ENCODE measurements around the gene ZDHHC7. TPM values are rescaled to one million over a fixed set of nuclear protein-coding genes. Genes with fewer than 3 reads are reported as not detected.

The ZDHHC7 gene
- total and polyA plus RNA-seq, 9 of the 15 experiments (the other 6 are each of a cell fraction or from before 2014, with no cell fraction given): 1.7 to 49.7 (median 37.4) TPM

DNA sequence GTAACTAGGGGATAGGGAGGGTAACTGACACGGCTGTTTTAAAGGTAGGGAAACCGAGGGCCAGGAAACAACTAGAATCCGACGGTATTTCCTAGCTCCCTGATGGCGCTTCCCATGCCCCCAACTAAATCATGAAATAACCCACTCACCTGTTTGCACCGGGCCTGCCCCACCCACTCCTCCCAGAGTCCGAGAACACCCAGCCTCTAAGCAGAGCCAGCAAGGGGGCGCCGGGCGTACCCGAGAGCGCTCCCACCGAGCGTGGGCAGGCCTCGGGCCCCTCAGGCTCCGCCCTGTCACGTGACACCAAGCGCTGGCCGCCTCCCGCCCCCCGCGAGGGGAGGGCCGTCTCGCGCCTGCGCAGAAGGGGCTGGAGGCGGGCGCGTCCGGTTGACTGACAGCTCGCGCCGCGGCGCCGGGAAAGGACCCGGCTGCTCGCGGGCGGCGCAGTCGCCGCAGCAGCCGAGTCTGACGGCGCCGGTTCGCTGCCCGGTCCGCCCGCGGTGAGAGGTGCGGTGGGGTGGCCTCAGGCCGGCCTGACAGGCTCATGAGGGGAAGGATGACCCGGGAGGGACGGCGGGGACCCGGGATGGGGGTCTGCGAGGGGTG lies 16.1 kb upstream of the ZDHHC7 start, which contains the start of gene KIAA0513 (continued):
- TF ChIP-seq, protein P1, sequence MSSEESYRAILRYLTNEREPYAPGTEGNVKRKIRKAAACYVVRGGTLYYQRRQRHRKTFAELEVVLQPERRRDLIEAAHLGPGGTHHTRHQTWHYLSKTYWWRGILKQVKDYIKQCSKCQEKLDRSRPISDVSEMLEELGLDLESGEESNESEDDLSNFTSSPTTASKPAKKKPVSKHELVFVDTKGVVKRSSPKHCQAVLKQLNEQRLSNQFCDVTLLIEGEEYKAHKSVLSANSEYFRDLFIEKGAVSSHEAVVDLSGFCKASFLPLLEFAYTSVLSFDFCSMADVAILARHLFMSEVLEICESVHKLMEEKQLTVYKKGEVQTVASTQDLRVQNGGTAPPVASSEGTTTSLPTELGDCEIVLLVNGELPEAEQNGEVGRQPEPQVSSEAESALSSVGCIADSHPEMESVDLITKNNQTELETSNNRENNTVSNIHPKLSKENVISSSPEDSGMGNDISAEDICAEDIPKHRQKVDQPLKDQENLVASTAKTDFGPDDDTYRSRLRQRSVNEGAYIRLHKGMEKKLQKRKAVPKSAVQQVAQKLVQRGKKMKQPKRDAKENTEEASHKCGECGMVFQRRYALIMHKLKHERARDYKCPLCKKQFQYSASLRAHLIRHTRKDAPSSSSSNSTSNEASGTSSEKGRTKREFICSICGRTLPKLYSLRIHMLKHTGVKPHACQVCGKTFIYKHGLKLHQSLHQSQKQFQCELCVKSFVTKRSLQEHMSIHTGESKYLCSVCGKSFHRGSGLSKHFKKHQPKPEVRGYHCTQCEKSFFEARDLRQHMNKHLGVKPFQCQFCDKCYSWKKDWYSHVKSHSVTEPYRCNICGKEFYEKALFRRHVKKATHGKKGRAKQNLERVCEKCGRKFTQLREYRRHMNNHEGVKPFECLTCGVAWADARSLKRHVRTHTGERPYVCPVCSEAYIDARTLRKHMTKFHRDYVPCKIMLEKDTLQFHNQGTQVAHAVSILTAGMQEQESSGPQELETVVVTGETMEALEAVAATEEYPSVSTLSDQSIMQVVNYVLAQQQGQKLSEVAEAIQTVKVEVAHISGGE (CRISPR knock-in tag; IDR thresholded peaks at IDR 0.05): peak in 1 of 3 experiments; percentile 47; a peak in 1 of 6 replicates
- TF ChIP-seq, protein P2, sequence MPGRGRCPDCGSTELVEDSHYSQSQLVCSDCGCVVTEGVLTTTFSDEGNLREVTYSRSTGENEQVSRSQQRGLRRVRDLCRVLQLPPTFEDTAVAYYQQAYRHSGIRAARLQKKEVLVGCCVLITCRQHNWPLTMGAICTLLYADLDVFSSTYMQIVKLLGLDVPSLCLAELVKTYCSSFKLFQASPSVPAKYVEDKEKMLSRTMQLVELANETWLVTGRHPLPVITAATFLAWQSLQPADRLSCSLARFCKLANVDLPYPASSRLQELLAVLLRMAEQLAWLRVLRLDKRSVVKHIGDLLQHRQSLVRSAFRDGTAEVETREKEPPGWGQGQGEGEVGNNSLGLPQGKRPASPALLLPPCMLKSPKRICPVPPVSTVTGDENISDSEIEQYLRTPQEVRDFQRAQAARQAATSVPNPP (IDR thresholded peaks at IDR 0.05; ENCODE audit: borderline replicate concordance, insufficient read depth, insufficient read length): no peak
- TF ChIP-seq ZNF165 (CRISPR knock-in tag; IDR thresholded peaks at IDR 0.05; ENCODE audit: borderline replicate concordance) (no peak), TEAD1 (CRISPR knock-in tag; IDR thresholded peaks at IDR 0.05) (peak; percentile 17 to 70; a peak in 2 of 4 replicates), ZNF146 (CRISPR knock-in tag; IDR thresholded peaks at IDR 0.05; ENCODE audit: unreplicated experiment) (no peak), ZBTB2 (IDR thresholded peaks at IDR 0.05) (peak; percentile 60; the same call in 1 of the 2 replicates), ILK (tag; IDR thresholded peaks at IDR 0.05; ENCODE audit: borderline replicate concordance, low read depth) (no peak), ZNF280A (IDR thresholded peaks at IDR 0.05; ENCODE audit: low read depth, partially characterized antibody) (no peak)
- TF ChIP-seq, protein P3, sequence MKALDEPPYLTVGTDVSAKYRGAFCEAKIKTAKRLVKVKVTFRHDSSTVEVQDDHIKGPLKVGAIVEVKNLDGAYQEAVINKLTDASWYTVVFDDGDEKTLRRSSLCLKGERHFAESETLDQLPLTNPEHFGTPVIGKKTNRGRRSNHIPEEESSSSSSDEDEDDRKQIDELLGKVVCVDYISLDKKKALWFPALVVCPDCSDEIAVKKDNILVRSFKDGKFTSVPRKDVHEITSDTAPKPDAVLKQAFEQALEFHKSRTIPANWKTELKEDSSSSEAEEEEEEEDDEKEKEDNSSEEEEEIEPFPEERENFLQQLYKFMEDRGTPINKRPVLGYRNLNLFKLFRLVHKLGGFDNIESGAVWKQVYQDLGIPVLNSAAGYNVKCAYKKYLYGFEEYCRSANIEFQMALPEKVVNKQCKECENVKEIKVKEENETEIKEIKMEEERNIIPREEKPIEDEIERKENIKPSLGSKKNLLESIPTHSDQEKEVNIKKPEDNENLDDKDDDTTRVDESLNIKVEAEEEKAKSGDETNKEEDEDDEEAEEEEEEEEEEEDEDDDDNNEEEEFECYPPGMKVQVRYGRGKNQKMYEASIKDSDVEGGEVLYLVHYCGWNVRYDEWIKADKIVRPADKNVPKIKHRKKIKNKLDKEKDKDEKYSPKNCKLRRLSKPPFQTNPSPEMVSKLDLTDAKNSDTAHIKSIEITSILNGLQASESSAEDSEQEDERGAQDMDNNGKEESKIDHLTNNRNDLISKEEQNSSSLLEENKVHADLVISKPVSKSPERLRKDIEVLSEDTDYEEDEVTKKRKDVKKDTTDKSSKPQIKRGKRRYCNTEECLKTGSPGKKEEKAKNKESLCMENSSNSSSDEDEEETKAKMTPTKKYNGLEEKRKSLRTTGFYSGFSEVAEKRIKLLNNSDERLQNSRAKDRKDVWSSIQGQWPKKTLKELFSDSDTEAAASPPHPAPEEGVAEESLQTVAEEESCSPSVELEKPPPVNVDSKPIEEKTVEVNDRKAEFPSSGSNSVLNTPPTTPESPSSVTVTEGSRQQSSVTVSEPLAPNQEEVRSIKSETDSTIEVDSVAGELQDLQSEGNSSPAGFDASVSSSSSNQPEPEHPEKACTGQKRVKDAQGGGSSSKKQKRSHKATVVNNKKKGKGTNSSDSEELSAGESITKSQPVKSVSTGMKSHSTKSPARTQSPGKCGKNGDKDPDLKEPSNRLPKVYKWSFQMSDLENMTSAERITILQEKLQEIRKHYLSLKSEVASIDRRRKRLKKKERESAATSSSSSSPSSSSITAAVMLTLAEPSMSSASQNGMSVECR (CRISPR knock-in tag; IDR thresholded peaks at IDR 0.05): no peak
- TF ChIP-seq, protein P4, sequence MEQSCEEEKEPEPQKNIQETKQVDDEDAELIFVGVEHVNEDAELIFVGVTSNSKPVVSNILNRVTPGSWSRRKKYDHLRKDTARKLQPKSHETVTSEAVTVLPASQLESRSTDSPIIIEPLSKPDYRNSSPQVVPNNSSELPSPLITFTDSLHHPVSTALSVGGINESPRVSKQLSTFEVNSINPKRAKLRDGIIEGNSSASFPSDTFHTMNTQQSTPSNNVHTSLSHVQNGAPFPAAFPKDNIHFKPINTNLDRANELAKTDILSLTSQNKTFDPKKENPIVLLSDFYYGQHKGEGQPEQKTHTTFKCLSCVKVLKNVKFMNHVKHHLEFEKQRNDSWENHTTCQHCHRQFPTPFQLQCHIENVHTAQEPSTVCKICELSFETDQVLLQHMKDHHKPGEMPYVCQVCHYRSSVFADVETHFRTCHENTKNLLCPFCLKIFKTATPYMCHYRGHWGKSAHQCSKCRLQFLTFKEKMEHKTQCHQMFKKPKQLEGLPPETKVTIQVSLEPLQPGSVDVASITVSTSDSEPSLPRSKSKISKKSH (CRISPR knock-in tag; IDR thresholded peaks at IDR 0.05): no peak

Data from K562 (cell line).